ENCODE results near the gene ATG5.

The ATG5 gene

GRCh38 chr6:106181664-106182418 is 143.7 kb downstream of the ATG5 start:
- DNase-seq (ENCODE audit: low read depth, low spot score), result no peak

DNA sequence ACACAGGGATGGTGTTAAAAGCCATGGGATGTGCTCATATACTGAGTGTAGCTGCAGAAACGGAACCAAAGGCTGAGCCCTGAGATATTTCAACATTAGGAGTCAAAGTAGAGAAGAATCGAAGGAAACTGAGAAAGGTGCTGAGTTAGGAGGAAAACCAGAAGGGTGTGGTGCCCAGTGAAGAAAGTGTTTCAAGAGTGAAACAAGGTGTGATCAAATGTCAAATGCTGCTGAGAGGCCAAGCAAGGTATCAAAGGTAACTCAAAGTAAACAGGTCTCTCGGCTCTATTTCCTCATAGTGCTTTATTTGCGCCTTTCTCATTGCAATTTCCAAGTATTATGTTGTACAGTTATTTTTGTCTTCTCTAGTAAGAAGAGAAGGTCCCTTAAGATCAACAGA is 145.4 kb downstream of the ATG5 start:
- no peak for DNase-seq (ENCODE audit: low read depth, low spot score)

- no peak for DNase-seq (ENCODE audit: low read depth, low spot score)
Observed at GRCh38 chr6:106178900-106179299, 146.7 kb downstream of the ATG5 start.

DNA sequence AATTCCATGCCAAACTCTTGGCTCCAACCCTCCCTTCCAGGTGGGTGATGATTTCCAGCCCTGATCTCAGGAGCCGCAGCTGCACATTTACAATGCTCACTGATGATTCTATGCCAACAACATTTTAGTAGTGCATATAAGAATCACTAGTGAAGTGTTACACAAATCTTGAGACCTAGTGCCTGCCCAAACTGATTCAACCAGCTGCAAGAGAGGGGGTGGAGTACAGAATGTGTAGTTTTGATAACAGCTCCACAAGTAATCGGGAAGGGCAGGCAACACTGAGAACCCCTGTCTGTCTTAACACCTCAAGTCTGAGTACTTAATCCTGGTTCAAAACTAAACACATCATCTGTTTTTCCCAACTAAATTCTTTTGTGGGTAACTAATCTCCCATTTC is 147.8 kb downstream of the ATG5 start:
- no peak for DNase-seq (ENCODE audit: low read depth, low spot score)

DNA sequence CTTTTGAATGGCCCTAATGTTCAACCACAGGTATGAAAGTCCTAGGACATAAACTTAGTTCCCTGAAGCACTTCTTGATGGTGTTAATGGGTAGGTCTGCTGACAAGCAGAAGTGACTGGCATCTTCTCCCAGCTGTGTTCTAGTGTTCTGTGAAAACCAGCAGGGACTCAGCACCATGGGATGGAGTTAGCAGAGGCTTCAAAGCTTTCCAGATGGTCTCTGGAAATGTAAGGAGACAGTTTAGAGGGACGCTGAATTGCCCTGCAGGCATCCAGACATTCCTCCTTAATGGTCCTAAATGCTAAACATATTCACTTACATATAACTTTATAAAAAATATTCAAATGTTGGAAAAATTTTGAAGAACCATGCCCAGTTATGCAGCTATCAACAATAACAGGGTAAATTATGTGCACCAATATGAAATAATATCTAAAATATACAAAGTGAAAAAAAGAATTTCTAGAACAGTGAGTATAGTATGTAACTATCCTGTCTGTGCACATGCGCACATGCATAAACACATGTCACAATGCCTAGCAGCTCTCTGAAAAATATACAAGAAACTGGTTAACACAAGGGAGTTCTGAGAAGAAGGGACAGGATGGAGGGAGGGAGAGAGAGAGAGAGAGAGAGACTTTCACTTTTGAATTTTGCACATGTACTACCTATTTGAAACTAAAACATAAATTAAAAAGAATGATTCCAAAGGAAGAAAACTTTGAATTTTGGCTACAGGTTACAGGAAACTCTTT is 152.3 kb downstream of the ATG5 start:
- DNase-seq (ENCODE audit: low read depth, low spot score), result no peak

- no peak for DNase-seq (ENCODE audit: low read depth, low spot score)
Observed at GRCh38 chr6:106170030-106170791, 155.3 kb downstream of the ATG5 start.

GRCh38 chr6:106169517-106169916 is 156.0 kb downstream of the ATG5 start:
- no peak for DNase-seq (ENCODE audit: low read depth, low spot score)

DNA sequence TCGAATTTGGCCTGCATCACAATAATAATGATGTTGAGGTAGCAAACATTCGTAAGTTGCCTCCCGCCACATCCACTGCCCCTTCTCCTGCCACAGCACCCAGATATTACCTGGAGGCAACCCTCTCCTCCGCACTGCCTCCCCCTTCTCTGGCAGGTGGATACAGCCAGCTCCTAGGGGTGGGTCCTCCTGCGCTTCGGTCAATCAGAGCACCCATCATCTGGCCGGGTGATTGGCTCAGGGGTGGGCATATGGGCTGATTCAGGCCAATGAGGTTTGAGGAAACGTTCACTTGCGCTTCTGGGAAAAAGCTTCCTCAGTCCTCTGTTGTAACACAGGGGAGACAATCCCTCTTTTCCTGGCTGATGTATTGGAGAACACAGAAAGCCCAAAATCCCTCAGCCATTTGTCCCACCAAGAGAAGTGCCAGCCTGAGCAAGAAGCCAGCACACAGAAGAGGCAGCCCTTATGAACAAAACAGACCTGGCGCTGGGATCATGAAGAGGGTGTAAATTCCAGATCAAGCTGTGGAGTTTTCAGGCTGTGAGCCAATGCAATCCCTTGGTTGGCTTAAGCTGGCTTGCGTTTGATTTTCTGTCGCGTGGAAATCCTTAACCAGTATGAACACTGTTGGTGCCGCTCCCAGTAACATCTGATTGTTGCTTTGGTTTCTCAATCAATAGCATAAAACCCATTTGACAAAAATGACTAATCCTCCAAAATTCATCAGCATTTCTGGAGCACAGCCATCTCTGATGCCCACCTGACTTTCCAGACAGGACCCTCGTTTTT is 157.3 kb downstream of the ATG5 start:
- no peak for DNase-seq (ENCODE audit: low read depth, low spot score)

DNA sequence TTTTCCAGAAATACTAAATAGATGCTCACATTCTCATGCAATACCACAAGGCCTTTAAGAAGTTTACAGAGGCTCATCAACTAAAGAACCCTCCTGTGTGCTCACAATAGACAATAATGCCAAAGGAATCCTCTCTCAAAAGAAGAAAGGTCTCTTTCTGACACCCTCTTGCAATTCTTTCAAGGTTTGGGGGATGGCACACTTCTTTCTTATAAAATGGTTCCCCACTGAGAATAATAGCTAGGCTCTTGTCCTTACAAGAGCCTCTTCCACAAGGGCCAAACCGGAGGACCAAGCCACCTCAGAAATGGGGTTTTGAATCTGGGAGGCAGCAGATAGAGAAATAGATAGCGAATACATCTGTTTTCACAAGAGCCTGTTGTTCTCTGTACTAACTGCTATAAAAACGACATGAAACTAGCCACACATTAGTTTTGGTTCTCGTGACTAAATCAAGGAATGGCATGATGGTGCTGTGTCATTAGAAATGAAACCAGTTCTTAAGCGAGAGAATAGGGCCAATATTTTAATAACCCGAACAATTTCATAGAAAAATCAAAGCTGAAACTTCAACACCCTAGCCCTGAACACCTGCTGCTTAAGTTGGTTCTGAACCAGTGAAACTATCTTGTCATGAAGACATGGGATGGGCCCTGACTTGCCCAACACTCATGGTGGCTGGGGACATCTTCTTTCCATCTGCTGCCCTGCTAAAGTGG is 158.3 kb downstream of the ATG5 start:
- DNase-seq (ENCODE audit: low read depth, low spot score), result no peak

DNA sequence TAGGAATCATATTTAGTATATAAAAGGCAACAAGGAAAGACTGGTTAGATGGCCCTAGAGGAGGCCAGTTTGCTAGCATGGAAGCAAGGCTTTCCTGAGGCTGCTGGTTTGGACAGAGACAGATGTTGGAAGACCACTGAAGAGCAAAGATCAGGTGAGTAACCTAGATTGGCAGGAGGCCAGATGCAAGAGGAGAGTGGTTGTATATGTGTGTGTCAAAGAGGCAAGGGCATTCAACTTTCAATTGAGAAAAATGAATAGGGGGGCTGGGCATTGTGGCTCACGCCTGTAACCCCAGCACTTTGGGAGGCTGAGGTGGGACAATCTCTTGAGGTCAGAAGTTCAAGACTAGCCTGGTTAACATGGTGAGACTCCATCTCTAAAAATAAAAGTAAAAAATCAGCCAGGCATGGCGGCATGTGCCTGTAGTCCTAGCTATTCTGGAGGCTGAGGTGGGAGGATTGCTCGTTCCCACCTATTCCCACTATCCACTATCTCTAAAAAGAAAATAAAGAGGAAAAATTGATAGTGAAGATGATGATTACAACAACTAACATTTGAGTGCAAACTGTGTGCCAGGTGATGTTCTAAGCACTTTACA is 159.6 kb downstream of the ATG5 start:
- DNase-seq (ENCODE audit: low read depth, low spot score), result no peak

GRCh38 chr6:106163966-106164877 is 161.3 kb downstream of the ATG5 start:
- no peak for DNase-seq (ENCODE audit: low read depth, low spot score)

DNA sequence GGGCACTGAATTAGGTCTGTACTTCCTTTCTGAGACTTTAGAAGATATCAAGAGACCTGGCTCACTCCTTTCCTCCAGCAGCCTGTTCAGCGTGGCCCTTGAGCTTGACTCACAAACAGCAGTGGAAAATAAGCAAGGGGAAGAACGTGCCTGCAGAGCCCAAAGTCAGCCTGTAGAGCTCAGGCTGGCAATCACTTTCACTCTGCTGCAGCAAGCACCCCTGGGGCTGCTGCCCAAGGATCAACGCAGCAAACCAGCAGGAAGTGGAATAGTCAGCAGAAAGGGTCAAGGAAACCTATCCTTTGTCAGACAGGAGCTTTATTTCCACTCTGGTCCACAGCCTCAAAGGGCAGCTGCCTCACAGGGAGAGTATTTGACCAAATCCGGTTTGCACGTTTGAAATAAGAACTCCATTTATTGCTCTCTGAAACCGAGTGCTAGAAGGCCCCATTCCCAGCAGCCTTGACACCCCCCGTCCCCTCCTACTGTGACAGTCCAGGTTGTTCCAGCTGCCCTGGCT is 162.1 kb downstream of the ATG5 start:
- DNase-seq (ENCODE audit: low read depth, low spot score), result no peak

DNA sequence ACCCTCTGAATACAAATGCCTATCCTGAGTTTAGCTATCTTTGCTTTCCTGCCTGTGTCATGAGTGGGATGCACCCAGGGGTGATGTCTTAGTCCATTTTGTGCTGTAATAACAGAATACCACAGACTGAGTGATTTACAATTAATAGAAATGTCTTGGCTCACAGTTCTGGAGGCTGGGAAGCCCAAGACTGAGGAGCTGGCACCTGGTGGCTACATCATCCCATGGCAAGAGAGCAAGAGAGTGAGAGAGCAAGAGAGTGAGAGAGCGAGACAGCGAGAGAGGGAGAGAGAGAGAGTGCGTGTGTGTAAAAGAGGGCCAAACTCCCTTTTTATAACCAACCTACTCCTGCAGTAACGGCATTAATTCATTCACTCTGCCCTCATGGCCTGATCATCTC is 162.6 kb downstream of the ATG5 start:
- no peak for DNase-seq (ENCODE audit: low read depth, low spot score)

DNA sequence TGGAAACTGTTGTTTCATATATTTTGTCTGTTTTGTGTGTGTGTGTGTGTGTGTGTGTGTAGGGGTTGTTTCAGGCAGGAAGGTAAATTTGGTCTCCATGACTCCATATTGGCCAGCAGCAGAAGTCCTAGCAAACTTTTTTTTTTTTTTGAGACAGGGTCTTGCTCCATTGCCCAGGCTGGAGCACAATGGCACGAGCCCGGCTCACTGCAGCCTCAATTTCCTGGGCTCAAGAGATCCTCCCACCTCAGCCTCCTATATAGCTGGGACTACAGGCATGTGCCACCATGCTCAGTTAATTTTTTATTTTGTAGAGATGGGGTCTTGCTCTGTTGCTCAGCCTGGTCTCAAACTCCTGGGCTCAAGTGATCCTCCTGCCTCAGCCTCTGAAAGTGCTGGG is 163.7 kb downstream of the ATG5 start:
- no peak for DNase-seq (ENCODE audit: low read depth, low spot score)

GRCh38 chr6:106161311-106161874 is 164.2 kb downstream of the ATG5 start:
- DNase-seq (ENCODE audit: low read depth, low spot score), result no peak

GRCh38 chr6:106160189-106160588 is 165.4 kb downstream of the ATG5 start:
- DNase-seq (ENCODE audit: low read depth, low spot score), result no peak

GRCh38 chr6:106159531-106159940 is 166.0 kb downstream of the ATG5 start:
- no peak for DNase-seq (ENCODE audit: low read depth, low spot score)

- DNase-seq (ENCODE audit: low read depth, low spot score), result no peak
Observed at GRCh38 chr6:106158816-106159215, 166.7 kb downstream of the ATG5 start.

DNA sequence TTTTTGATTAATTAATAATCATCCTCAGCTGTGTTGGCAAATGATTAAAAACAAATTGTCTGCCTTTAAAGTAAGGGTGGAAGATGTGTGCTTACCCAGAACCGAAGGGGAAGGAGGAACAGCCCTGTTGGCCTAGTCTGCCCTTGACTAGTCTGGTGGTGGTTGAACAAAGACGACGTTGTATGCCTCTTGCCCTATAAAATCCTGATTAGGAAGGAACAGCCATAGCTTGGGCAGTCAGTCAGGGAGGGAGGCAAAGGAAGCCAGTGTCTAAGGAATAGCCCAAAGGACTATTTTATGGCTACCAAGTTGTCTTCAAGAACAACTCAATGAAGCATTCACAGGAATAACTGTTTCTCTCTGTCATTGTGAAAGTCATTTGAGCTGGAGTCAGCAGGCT is 168.7 kb downstream of the ATG5 start:
- no peak for DNase-seq (ENCODE audit: low read depth, low spot score)

Data from iPS DF 19.7 (cell line).